HG03060 (cell line): Measurements from ENCODE around the gene CLRN3.

Experiments used
- ATAC-seq: cut with Tn5 transposase; IDR thresholded peaks from one replicate; pipeline ENCODE4 v1.9.1; 2021; ENCODE audit warnings: low read depth, moderate number of reproducible peaks; ENCODE audit not compliant: unreplicated experiment

Gene CLRN3

DNA sequence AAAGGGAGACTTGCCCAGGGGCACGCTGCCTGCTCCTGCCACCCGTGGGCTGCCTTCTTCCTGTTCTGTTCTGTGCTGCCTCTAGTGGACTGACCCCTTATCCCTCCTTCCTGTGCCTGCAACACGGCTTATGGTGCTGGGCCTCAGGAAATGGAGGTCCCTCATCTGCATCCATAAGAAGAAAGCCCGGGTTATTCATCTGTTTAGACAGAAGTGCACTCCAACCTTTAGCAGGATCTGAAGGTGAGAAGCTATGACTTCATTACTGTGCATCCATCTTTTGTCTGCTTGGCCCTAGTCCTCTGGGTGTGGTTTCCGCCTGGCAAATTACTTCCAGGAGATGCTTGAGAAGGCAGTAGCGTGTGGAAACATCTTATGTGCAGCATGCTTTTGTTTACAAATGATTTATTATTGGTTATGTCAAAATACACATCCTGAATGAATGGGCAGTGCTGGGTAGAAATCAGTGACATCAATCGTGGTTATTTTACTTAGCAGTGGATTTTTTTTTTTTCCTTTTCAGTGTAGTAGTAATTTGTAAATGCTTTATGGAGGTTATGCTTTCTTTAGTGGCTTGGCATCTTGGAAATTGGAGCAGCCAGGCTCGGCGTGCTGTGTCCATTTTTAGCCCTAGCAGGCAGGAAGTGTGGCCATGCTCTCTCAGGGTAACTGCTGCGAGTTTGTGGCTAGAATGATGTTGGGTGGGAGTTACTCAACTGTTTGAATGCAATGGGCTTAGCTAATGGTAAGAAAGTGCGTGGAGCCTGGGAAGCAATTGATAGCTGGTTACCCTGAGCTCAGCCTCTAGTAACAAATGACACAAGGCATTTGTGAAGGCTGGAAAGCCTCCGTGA lies 26.9 kb upstream of the CLRN3 start:
- ATAC-seq, result no peak

DNA sequence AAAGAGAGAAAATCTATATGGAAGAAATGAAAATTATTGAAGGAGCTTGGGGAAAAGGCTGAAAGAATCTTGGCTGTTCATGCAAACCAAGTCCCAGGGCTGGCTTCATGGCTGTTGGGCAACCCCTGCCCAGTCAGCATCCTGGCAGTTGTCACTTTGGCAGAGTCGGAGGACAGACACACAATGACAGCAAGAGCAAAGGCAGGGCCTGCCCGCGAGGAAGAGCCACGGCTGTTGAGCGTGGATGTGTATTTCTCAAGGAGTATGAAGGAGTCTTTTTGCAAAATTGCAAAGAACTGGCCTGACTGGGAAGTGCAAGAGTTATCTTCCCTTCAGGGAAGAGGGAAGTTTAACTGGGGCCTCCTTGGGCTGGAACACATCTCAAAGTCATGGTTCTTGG lies 25.8 kb upstream of the CLRN3 start:
- ATAC-seq, result no peak

DNA sequence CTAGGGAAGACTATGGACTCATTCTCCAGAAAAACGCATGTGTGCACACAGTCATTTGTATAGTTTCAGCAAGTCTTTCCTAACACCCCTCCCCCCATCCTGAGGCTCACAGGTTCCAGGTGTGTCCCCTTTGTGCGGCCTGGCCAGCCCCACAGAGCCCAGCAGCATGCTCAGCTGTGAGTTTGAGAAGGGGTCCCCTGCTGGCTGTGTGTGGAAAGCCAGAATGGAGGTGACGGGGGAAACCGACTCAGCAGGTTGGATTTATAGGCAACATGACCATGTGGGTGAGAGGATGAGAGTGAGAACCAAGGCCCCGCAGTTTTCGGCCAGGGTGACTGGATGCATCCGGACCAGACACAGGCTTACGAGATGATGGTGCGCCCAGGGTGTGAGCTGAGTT lies 24.1 kb upstream of the CLRN3 start:
- ATAC-seq, result no peak

DNA sequence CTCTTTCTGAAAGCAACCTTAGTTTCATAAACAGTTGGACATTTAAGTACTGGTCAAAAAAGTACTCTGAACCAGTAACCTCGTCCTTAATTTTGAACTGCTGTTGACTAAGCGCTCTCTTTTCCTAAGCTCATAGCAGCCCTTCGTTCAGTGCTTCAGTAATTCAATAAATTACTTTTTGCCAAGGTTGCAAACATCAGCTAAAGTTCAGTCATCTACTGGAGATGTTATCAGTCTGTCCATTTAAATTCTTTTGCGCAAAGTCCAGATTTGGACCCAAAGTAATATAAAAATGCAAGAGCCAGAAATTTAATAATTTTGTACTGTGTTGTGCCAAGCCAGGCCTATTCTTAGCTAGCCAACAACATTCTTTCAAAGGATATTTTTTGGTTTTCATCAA lies 22.6 kb upstream of the CLRN3 start:
- no peak for ATAC-seq

DNA sequence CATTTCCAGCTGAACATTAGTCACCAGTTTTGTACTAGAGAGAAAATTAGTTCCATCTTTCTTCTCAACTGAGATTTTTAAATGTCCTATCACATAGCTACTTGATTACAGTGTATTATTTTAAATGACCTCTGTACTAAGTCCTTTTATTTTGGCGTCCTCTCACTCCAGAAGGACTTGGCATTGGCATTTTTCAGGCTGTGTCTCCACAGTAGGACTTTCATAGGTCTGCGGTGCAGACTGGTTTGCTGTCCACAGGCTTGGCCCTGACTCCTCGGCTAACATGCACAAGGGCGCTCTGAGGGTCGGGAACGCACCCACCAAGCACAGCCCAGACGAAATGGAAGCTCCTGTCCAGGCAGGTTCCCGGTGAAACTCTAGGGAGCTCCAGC lies 20.6 kb upstream of the CLRN3 start:
- ATAC-seq, result no peak

DNA sequence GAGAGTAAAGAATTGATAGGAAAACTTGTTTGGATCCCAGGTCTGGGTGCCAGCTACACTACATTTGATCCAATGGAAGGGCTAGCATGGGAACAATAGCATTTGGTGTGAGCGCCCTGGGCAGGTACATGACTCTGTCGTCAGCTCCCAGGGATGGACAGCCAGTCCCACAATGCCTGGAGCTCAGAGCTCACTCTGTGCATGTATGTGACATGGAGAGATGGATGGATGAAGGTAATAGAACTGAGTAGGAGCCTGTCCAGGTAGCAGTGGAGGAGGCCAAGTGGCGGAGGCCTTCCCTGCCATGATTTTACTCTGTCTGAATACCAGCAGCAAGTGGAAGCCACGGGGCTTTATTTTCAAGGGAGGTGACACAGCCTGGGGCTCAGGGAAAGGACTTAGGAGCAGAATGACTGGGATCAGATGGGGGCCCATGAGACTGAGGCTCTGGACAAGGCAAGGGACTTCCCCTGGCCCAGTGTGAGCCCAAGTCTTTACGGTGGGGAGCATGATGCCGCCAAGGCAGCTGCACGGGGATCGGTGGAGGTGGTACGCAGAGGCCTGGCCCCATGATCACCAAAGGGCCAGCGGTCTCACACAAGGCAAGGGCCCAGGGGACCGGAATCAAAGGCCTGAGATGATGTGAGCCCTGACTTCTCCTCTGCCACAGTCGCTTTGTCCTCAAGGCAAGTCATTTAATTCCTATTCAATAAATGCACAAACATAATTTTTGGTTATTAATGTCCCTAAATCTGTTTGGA lies 20.0 kb upstream of the CLRN3 start:
- no peak for ATAC-seq

DNA sequence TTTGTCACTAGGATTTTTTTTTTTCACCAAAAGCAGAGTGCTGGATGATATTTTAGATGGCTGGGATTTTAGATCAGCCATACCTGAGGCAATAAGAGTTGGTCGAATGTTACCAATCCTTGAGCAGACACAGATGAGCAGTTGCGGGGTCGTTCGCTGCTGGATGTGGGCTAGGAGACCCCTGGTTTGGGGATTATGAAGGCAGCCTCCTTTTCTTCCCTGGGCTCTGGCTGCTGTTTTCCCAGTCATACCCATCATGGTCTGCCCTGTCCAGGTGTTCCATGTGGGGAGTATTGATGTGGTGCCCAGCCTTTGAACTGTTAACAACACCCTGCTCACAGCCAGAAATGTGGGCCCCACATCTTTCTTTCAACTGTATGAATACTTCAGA lies 19.1 kb upstream of the CLRN3 start:
- ATAC-seq, result no peak

DNA sequence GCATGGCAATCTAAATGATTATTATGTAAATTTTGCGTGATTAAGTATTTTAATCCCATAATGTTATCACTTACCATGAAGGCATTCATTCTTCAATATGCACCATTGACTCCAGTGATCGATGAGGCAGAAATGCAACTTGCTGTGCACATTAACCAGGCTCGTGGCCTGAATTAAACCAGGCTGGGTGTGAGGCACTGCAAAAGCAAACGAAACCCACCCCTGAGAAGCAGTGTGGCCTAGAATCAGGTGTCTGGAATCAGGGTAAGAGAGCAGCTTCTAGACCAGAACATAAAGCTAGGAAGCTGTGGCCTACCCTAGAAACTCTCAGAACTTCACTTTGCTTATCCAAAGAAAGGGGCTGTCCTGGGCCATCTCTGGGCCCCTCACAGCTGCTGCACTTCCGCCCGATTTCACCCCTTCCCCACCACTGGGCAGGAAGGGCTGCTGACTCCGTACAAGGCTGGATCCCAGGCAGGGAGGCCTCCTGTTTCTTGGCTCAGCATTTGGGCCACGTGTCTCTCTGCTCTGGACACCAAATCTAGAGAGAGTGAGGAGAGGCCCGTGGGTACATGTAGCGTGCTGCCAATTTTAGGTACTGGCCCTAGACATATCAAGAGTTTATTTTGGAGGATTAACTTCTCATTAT lies 18.6 kb upstream of the CLRN3 start:
- no peak for ATAC-seq

DNA sequence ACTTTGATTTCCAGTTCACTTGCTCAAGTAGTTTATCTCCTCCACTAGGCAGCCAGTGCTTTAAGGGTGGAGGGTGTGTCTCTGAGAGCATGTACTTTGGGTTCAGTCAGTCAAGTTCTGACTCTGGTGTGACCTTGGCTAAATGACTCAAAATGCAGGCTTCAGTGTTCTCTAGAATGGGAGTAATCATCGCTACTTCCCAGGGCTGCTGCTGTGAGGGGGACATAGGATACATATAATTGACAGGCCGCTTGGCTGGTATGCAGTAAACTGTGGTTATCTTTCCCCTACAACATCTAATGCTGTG lies 17.7 kb upstream of the CLRN3 start:
- no peak for ATAC-seq

DNA sequence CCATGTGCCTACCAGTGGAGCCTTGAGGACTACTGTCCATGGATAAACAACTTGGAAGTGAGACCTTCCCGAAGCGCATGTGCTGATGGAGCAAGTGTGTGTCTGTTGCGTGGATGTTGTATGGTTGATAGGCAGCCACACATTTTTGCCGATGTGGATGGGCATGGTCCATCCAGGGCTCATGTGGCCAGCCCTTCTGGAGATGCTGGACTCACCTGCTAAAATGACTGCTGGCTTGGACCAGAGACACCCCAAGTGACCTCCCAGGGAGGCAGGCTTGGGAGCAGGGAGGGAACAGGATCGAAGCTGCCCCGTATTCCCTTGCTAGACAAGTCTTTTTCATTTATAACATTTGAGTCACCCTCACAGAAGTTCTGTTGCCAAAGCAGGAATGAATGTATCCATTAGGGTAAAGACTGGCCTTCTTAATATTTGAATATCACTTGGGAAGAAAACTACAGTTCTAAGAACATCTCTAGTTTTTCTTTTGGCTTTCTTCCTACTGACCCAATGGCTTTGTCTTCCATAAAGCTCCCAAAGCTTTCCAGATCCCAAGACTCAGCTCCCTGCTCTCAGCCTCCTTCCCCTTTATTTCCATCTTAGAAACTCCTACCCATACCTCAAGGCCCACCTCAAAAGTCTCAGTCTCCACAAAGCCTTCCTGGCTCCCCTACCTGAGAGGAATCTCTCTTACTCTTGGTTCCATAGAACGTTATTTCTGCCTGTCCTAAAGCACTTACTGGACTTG lies 17.1 kb upstream of the CLRN3 start:
- no peak for ATAC-seq

DNA sequence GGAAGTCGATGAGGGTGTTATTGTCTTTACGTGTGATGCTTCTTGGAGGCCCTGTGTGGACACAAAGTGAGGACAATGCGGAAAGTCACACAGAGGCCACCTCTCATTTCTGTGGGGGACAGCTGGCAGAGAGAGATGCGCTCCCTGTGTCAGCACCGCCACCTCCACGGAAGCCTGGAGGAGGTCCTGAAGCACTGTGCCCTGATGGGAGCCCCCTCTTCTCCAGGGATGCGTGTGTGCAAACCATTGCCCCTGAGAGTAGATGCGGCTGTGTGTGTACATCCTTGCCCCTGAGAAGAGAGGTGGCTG lies 16.2 kb upstream of the CLRN3 start:
- no peak for ATAC-seq

DNA sequence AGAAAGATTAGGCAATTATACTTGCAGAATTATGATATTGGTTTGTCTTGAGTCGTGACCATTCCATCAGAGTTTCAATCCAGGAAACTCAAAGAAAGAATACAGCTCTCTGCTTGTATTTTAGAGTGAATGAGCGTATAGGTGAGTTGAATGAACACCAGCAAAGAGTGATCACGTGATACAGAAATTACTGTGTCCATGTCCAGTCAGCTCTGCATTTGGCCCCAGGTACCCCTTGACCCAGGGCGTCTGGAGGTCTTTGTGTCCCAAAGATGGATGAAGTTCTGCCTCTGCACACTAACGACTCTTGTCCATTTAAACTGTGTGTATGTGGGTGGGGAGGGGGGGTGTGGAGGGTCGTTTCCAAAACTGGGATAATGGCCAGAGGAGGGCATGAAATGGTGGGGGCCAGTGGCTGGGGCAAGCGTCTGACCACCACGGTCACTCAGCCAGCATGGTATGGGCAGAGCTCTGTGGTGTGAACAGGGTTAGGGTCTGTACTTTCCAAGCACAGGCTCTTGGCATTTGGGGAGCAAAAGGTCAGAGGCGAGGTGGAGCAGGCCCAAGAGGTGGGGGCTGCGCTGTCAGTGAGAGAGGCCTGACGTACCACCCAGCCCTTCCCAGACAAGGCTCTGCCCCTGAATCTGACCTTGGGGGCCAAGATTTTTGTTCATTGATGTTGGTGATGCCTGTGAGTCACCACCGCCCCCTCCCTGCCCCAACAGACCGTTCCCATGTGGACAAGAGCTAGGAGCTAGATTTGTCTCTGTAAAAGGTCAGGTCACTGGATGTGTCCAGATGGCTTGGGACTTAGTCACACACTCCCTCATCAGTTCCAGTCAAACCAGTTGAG lies 15.6 kb upstream of the CLRN3 start:
- no peak for ATAC-seq

DNA sequence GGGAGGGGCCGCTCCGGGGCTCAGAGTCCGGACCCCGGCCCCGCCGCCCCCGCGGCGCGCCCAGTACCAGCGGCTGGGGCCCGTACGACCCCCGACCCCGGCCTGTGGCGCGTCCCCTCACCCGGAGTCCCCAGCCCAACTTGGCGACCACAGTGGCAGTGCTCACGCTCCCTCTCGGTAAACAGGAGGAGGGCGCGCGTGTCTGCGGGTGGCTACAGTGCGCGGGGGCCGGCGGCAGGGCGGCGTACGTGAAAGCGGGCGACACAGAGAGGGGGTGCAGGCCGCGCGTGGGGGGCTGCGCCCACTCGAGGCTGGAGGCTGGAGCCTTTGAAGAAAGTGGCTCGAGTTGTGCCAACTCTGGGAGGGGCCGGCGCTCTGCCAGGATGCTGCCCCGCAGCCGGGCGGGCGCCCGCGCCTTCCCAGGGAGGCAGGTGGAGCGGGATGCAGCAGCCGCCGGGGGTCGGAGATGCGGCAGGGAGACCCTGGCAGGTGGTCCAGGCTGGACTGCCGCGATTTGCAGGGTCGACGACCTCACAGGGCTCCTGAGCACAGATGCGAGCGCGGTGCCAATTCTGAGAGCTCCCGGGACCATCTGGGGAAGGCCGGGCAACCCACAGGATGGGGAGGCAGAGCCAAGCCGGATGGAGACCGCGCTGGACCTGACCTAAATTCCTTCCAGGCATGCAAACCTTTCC lies 14.8 kb upstream of the CLRN3 start:
- ATAC-seq, result no peak

DNA sequence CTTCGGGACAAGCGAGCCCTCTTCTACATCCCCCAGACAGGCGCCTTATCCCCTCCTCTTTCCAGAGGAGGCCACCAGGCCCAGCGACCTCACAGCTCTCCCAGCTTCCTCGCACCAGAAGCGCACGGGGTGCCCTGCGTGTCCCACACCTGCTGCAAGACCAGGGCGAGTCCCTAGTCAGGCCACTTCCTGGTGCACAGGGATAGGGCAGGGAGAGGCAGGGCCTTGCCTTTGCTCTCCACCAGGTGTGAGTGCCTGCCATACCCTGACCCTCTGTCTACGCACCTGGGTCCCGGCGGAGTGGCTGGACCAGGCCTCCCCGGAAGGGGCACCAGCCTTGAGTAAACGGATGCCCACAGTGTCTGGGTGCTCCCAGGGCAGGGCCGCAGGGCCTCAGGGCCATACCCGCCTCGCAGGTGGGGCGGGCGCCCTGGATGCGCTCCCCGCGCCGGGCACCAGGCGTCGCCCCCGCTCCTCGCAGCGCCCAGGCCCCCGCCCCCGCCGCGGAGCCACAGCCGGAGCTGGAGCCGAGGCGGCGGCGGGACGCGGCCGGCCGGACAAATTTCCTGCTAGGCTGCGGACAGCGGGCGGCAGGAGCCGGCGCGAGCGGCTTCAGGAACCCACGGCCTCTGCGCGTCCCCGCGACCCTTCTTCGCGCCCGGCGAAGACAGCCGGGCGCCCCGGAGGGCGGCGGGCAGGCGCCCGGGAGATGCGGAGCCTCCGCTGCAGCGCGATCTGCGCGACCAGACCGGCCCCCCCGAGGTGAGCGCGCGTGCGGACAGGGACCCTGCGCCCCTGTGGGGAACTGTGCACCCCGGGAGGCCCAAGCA lies 14.0 kb upstream of the CLRN3 start, which contains the start of gene PTPRE:
TSS of gene PTPRE (plus strand) at position 556 of the 830 bp plus-strand sequence. CDS start 133,779 bp downstream, outside the sequence.
- ATAC-seq, result peak; percentile 61

DNA sequence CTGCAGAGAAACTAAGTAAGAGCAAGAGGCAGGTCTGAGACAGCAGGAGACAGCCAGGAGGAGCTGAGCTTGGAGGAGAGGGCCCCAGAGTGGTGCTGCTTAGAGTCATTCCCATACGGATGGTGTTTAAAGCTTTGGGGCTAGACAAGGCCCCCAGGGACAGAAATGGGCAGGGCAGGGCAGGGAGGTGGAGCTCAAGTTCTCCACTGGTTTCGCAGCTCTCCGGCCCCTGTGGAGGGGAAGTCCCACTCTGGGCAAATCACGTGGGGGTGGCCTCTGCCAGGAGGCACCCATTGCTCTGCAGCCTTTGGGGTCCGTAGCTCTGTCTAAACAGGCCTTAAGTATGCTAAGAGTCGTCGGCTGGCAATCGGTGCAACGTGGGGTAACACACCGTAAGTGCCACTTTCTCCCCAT lies 13.1 kb upstream of the CLRN3 start:
- ATAC-seq, result no peak

DNA sequence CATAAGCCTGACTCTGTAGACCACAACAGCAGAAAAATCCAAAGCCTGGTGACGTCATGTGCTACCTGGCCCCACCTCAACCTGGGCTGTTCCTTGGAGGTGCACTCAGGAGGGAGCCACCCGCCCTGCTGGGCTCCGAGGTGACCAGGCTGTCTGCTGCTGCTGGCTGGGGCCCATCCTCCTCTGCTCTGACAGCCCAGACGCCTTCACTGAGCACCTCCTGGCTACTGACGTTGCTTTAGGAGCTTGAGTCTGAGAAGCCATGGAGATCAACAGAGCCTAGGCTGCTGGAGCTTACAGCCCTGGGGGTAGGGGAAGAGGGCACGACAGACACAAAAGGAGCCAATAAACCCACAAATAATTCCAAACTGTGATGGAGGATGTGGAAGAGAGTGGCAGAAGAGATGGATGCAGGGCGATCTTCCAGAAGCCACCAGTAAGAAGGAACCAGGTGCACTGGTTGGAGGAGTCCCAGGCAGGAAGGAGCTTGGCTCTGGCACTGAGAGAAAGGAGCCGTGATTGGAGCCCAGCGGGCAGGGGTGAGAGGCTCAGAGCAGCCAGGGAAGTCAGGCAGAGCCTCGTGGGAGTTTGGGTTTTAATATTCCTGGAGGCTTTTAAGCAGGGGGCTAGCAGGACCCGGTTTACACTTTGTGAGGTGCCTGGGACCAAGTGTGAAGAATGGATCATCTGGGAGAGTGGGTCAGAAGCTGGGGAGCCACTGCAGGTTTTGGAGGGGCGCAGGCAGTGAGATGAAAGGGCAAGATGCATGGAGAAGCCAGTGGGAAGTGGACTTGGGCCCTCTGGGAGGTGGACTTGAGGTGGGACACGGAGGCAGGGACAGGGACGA lies 12.5 kb upstream of the CLRN3 start:
- no peak for ATAC-seq

DNA sequence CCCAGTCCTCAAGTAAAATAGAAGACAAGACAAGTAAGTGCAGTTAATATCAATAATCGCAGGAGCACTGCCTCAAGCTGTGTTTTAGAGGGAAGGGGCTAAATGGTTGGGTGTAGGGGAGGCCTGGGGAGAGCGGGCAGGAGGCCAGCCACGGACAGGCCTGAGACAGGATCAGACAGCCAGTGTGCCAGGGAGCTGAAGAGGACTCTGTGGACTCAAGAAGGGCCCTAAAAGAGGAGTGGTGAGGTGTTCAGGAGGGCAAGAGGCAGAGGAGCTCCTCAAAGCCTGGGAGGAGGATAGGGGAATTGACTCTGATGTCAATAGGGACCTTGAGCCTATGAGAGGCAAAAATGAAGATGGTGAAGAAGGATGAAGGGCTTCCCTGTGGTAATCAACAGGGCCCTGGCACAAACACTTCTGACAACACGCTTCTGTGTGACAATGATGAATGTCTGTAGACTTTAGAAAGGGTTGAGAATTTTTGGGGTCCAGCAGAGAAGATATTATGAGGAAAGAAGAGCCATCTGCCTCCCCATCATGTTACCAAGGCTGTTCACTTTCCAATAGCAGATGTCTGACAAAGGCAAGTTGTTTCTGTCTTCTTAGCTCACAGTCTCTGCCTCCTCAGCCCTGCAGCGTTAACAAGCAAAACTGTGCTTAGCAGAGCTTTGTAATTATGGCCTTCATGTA lies 11.7 kb upstream of the CLRN3 start:
- ATAC-seq, result no peak
